ENCODE results near the gene FUT2.
A peak's percentile ranks its signal among the peaks of the same experiment; 100 is the strongest.
"Not testable (repeated sequence)": the region's sequence is repeated elsewhere in the genome, so short reads cannot be mapped to it uniquely, and the experiment has no call there.

The FUT2 gene

GRCh38 chr19:48708471-48708870 lies 12.7 kb downstream of the FUT2 start:
- DNase-seq = no peak

GRCh38 chr19:48711106-48711662 lies 15.4 kb downstream of the FUT2 start:
- no peak for DNase-seq

- DNase-seq = peak; percentile 45
Observed at GRCh38 chr19:48713041-48713863, 17.5 kb downstream of the FUT2 start.

- DNase-seq = peak; percentile 99
Observed at GRCh38 chr19:48713864-48714755, 18.3 kb downstream of the FUT2 start.

GRCh38 chr19:48714759-48715675 lies 19.2 kb downstream of the FUT2 start:
- no peak for DNase-seq

GRCh38 chr19:48715681-48716171 lies 20.0 kb downstream of the FUT2 start:
- DNase-seq = no peak

GRCh38 chr19:48716562-48717291 lies 21.0 kb downstream of the FUT2 start:
- DNase-seq = peak; percentile 11

- DNase-seq = not testable (repeated sequence)
Observed at GRCh38 chr19:48718106-48718505, 22.3 kb downstream of the FUT2 start.

- no peak for DNase-seq
Observed at GRCh38 chr19:48718711-48719231, 23.0 kb downstream of the FUT2 start.

- no peak for DNase-seq
Observed at GRCh38 chr19:48719263-48720171, 23.7 kb downstream of the FUT2 start, which contains the start of gene MAMSTR. Gene MAMSTR, minus strand, starts transcription at chr19:48719725. Its CDS starts 694 bp downstream, at chr19:48719031.

GRCh38 chr19:48720251-48720612 lies 24.5 kb downstream of the FUT2 start:
- DNase-seq = no peak

- DNase-seq = peak; percentile 97
Observed at GRCh38 chr19:48720613-48721296, 25.0 kb downstream of the FUT2 start.

- no peak for DNase-seq
Observed at GRCh38 chr19:48722196-48722708, 26.5 kb downstream of the FUT2 start.

GRCh38 chr19:48724796-48725753 lies 29.3 kb downstream of the FUT2 start:
- peak; percentile 45 for DNase-seq

GRCh38 chr19:48726556-48726955 lies 30.8 kb downstream of the FUT2 start:
- no peak for DNase-seq

- DNase-seq = no peak
Observed at GRCh38 chr19:48728911-48729664, 33.3 kb downstream of the FUT2 start.

- no peak for DNase-seq
Observed at GRCh38 chr19:48731452-48731851, 35.7 kb downstream of the FUT2 start.
